Rectal smooth muscle tissue (tissue), 1 donor: ENCODE measurements around the gene FARP1.
A peak's percentile ranks its signal among the peaks of the same experiment; 100 is the strongest.

Source experiments
- H3K27ac ChIP-seq: one replicate; pipeline ENCODE4 v1.7.0; 2013; ENCODE audit warnings: low read depth, low read length, inconsistent platforms
- H3K27me3 ChIP-seq: one replicate; pipeline ENCODE4 v1.7.0; 2013; ENCODE audit warnings: low read length; ENCODE audit not compliant: control insufficient read depth, insufficient read depth
- H3K36me3 ChIP-seq: one replicate; pipeline ENCODE4 v1.7.0; 2013; ENCODE audit warnings: low read length; ENCODE audit not compliant: control insufficient read depth, insufficient read depth
- H3K4me1 ChIP-seq: one replicate; pipeline ENCODE4 v1.7.0; 2013; ENCODE audit warnings: low read length; ENCODE audit not compliant: control insufficient read depth, insufficient read depth
- H3K4me3 ChIP-seq: one replicate; pipeline ENCODE4 v1.7.0; 2013; ENCODE audit warnings: low read length
- H3K9ac ChIP-seq: one replicate; pipeline ENCODE4 v1.7.0; 2013; ENCODE audit warnings: low read length

Gene FARP1

DNA sequence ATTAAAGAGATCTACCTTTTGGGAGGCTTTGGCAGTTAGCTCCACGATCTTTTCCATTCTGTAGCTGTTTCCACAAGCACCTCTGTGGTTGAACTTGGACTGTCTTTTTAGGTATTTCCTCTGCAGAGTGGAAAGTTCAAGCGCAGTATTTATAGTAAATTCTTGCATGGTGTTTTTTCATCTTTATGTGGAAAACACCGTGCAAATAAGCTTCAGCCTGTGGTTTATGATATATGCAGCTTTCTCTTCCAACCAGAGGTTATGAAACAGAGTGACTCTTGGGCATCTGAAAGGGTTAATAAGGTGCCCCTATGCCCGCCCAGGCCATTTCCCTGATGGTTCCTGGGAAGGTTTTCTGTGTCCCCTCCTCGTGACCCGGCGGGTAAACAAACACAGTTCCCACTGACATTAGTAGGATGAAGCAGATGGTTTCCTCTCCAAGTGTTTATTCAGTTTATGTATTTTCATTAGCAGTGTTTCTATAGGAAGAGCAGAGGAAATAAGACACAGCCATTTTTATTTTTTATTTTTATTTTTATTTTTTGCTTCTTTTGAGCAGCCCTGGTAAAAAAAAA, 73.9 kb downstream of the FARP1 start:
- peaks cover 10% of the 10 kb centered on the region for H3K4me1 ChIP-seq
- no peaks in the 10 kb centered on the region for H3K36me3 ChIP-seq
- H3K9ac ChIP-seq, result no peak overlapping the region
- H3K27ac ChIP-seq, result no peak overlapping the region
- H3K27me3 ChIP-seq, result no peaks in the 10 kb centered on the region
- H3K4me3 ChIP-seq, result no peak overlapping the region

DNA sequence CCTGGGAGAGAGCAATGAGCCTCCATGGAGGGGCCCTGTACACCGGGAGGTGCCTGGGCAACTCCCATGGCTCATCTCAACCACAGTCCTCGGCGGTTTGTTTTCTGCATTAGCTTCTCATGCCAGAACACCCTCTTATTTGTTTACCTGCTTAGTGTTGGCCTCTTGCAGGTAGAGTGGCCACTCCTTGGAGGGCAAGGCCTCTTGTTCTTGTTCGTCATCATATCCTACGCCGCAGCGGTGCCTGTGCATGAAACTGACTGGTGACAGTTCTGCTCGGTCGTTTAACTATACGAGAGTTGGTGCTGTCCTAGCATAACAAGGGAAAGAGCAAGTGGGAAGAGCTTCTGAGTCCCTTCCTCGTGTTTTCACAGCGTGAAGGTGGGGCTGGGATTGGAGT, 74.7 kb downstream of the FARP1 start:
- no peak overlapping the region for H3K27ac ChIP-seq
- H3K36me3 ChIP-seq, result no peaks in the 10 kb centered on the region
- no peak overlapping the region for H3K4me3 ChIP-seq
- peaks cover 15% of the 10 kb centered on the region for H3K4me1 ChIP-seq
- no peaks in the 10 kb centered on the region for H3K27me3 ChIP-seq
- no peak overlapping the region for H3K9ac ChIP-seq

DNA sequence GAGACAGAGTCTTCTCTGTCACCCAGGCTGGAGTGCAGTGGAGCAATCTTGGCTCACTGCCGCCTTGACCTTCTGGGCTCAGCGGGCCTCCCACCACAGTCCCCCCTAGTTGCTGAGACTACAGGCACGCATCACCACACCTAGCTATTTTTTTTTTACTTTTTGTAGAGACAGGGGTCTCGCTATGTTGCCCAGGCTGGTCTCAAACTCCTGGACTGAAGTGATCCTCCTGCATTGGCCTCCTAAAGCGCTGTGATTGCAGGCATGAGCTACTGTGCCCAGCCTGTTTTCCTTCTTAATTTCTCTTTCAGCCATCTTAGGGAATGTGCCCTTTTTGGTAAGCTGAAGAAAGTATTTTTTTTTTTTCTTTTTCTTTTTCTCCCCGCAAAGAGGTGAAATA, 76.8 kb downstream of the FARP1 start:
- no peaks in the 10 kb centered on the region for H3K27me3 ChIP-seq
- H3K36me3 ChIP-seq, result no peaks in the 10 kb centered on the region
- H3K4me1 ChIP-seq, result peaks cover 14% of the 10 kb centered on the region
- no peak overlapping the region for H3K27ac ChIP-seq
- H3K9ac ChIP-seq, result no peak overlapping the region
- no peak overlapping the region for H3K4me3 ChIP-seq

DNA sequence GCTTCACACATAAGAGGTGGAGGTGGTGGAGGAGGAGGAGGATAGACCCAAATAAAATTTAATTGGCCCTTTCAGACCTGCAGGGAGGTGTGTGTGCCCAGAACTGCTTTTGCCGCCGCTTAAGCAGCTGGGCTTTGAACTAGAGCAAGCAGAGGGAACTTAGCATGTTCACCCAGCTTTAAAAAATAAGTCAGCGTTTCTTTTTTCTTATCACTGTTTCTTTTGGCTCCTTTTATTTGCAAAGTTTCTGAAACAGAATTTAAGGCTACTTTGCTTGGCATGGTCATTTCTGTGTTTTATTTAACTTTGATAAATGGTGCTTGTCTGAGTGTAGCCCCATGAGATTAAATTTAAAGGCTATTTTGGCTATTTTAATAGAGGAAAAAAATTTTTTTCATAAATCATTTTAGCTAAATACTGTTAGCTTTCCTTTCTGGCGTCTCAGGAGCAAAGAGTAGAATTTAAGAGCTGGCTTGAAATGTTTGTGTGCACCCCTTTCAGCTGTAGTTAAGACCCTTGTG, 77.4 kb downstream of the FARP1 start:
- no peak overlapping the region for H3K4me3 ChIP-seq
- no peak overlapping the region for H3K27ac ChIP-seq

DNA sequence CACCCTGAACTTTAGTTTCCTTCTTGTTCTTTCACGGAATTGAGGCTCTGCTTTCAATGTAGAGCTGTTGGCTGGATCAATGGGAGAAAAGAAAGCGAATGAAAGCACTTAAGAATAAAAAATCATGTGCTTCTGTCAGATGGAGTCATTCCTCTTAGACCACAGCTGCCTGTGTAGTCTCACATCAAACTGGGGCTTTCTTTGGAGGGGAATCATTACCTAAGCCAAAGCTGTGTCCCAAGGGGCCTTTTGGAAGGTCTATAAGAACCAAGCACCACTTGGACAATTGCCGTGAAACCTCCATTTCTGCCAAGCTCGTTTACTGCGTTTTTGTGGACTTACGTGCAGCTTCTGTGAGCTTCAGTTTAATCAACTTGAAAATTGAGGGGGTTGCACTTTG, 78.3 kb downstream of the FARP1 start:
- Histone ChIP-seq H3K4me3 (no peak overlapping the region), H3K27ac (no peak overlapping the region), H3K27me3 (no peaks in the 10 kb centered on the region), H3K36me3 (no peaks in the 10 kb centered on the region), H3K4me1 (peaks cover 19% of the 10 kb centered on the region), H3K9ac (no peak overlapping the region)

More for the DNA sequence above, 77.4 kb downstream of the FARP1 start:
- H3K4me1 ChIP-seq, result peaks cover 14% of the 10 kb centered on the region
- H3K27me3 ChIP-seq, result no peaks in the 10 kb centered on the region
- no peak overlapping the region for H3K9ac ChIP-seq
- H3K36me3 ChIP-seq, result no peaks in the 10 kb centered on the region

DNA sequence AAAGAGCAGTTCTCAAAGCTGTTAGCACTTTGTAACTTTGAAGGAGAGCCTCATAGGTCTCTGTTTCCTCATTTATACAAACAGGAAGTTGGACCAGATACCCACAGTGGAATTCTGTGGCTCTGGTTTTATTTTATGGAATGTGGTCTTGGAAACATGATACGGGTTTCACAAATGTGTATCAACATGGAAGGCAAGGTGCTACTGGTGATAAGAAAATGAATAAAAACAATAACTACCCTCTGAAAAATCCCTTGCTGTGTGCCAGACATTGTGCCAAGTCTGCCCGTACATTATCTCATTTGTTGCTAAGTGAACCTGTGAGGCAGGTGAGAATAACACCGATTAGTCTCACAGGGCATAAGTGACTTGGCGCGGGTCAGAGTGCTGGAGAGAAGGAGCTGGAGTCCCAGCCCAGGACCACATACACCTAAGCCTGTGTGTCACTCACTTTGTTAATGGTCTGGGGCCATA, 79.2 kb downstream of the FARP1 start:
- Histone ChIP-seq H3K4me3 (no peak overlapping the region), H3K27ac (no peak overlapping the region), H3K4me1 (peaks cover 15% of the 10 kb centered on the region), H3K9ac (no peak overlapping the region), H3K27me3 (no peaks in the 10 kb centered on the region), H3K36me3 (no peaks in the 10 kb centered on the region)

DNA sequence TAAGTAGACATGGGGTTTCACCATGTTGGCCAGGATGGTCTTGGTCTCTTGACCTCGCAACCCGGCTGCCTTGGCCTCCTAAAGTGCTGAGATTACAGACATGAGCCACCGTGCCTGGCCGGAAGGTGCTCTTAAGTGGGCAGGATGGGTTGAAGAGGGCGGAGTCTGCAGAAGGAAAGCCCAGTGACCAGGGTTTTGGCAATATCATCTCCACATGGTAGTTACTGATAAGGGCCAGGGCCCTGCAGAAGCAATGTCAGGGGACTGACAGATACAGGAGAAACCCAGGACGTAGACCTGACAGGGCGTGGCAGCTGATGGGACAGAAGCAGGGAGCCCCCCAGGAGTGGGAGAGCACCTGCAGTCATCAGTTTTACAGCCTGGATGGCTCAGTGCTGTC, 79.9 kb downstream of the FARP1 start:
- no peaks in the 10 kb centered on the region for H3K36me3 ChIP-seq
- peaks cover 15% of the 10 kb centered on the region for H3K4me1 ChIP-seq
- no peaks in the 10 kb centered on the region for H3K27me3 ChIP-seq
- H3K4me3 ChIP-seq, result no peak overlapping the region
- no peak overlapping the region for H3K27ac ChIP-seq
- H3K9ac ChIP-seq, result no peak overlapping the region

DNA sequence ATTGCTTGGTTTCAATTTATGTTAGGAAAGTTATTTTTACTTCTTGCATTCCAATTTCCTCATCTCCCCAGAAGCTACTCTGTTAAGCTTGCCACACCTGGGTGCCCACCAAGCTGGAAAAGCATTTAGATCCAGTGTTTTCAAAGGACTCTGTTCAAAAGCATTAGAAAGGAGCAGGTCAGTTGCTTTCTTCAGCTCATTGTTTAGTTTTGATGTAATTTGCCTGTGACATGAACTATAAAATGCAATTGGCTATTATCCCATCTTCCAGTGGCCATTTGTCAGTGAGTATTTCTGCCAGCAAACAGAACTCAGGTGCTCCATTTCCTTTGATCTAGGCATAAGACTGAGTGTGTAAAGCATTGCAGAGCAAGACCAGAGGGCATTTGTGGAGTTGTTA, 80.8 kb downstream of the FARP1 start:
- no peaks in the 10 kb centered on the region for H3K36me3 ChIP-seq
- H3K4me1 ChIP-seq, result peaks cover 15% of the 10 kb centered on the region
- no peak overlapping the region for H3K4me3 ChIP-seq
- no peak overlapping the region for H3K9ac ChIP-seq
- H3K27me3 ChIP-seq, result no peaks in the 10 kb centered on the region
- no peak overlapping the region for H3K27ac ChIP-seq

DNA sequence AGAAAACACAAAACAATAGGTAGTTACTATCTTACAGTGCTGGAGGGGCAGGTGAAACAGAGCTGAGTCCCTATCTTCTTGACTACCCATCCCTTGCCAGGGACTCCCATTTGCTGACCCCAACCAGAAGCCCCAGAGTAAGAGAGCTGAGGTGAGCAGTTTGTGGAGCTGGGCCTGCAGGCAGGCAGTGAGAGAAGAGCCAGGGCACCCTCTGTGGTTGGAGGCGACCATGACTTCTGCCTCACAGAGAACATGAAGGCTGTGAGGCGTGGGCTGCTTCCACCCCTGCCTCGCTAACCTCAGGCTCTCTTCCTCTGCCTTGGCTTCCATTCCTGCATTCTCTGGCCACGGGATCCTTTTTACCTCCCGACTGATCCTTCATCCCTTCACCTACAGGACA, 81.7 kb downstream of the FARP1 start:
- Histone ChIP-seq H3K4me3 (no peak overlapping the region), H3K4me1 (peaks cover 15% of the 10 kb centered on the region), H3K36me3 (no peaks in the 10 kb centered on the region), H3K27ac (no peak overlapping the region), H3K27me3 (no peaks in the 10 kb centered on the region), H3K9ac (no peak overlapping the region)

DNA sequence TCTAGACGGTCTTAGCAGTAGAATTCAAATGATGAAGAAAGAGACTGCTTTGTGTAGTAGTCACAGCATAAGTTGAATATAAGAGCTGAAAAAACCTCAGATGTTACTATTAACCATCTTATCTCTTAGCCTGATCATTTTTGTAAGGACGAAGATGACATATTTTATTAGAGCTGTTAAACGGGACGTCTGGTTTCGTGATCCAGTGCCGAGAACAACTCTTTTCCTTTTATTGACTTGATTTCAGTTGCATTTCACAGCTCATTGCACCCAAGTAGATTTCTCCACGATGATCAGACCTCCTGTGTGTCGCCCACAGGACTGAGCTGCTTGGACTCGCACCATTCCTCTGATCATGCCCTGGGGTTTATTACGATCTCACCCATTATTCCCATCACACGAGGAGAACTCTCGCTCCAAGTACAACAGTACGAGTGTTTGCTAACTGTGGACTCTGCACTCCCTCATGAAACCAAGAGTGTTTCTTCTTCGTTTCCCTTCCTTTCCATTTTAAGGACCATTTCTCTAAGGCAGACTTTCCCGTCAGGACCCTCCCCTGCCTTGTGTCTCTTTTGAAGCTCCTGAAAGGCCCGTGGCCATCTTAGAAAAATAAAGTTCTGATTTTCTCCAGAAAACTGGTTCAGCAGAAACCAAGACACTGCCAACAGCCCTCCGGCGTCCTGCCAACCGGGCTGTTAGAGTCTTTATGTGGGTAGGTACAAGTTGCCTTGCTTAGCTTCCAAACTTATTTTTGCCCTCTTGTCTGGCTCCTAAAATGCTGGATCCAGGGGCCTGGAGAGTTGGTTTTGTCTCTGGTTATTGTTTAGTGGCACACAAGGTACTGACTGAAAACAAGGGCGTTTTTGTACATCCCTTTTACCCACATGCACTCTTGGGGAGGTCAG, 82.4 kb downstream of the FARP1 start:
- Histone ChIP-seq H3K27ac (no peak overlapping the region), H3K4me3 (no peak overlapping the region), H3K27me3 (no peaks in the 10 kb centered on the region), H3K9ac (no peak overlapping the region), H3K36me3 (no peaks in the 10 kb centered on the region), H3K4me1 (peaks cover 14% of the 10 kb centered on the region)

DNA sequence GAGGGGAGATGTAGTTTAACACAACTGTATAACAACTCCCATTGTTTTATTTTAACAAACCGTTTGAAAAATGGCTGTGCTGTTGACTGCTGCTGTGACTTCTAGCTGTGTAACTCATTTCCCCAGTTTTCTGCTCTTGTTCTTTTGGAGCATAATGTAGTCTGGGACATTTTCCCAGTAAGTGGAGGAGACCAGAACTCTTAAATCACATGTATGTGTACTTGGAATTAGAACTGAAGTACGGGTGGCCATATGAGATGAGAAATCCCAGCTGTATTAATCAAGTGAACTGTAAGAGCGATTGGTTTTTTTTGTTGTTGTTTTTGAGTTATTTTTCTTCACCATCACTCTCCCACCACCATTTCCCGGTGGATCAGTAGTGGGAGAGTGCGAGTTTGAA, 83.6 kb downstream of the FARP1 start:
- Histone ChIP-seq H3K36me3 (no peaks in the 10 kb centered on the region), H3K27me3 (no peaks in the 10 kb centered on the region), H3K4me3 (no peak overlapping the region), H3K4me1 (peaks cover 14% of the 10 kb centered on the region), H3K27ac (peak overlapping the region; percentile 5), H3K9ac (no peak overlapping the region)

DNA sequence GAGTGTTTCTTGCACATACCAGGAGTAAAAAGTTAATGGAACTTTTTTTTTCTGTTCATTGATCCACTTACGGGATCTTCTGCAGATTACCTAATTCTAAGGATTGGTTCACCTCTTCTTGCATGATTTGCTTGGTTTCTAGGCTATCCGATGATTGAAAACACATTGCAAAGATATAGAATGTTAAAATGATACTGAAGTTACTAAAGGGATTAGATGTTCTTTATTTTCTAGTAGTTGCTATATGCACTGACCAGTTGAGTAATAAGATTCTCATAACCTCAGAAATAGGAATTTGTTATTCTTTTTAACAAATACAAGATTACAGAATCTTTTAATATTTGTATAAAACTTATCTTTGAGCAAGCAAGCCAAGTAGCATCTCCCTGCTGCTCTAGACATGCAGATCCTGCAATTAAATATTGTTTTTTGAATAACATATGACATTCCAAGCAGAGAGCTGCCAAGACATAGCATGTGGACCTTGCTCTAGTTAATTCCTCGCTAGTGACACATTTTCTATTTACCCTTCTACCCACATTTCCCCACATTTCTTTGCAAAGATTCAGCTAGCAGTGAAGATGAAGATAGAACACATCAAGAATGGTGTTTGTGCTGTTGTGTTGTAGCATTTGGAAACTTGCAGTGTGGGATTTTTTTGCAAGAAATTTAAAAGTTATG, 85.9 kb downstream of the FARP1 start:
- Histone ChIP-seq H3K4me1 (peaks cover 6% of the 10 kb centered on the region), H3K4me3 (no peak overlapping the region), H3K27me3 (no peaks in the 10 kb centered on the region), H3K27ac (no peak overlapping the region), H3K36me3 (no peaks in the 10 kb centered on the region), H3K9ac (no peak overlapping the region)
